Measurements from ENCODE around the gene TRMT44.

The TRMT44 gene

DNA sequence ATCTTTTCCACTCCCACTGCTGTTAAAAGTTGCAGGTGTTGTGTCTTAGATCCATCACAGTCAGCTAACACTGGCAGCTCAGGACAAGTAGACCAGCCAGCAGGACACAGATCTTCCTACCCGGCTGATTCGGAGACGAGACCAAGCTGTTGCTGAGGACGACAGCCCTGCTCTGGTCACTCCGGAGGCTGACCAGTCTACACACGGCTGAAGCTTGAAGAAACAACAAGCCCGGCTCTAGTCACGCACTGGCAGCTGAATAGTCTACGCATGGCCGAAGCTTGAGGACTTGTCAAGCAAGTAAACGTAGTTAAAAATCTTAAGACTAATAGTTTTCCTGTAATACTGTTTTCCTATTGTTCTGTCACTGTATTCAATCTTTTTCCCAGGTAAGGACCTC lies 1.8 kb upstream of the TRMT44 start:
- no peak for DNase-seq

DNA sequence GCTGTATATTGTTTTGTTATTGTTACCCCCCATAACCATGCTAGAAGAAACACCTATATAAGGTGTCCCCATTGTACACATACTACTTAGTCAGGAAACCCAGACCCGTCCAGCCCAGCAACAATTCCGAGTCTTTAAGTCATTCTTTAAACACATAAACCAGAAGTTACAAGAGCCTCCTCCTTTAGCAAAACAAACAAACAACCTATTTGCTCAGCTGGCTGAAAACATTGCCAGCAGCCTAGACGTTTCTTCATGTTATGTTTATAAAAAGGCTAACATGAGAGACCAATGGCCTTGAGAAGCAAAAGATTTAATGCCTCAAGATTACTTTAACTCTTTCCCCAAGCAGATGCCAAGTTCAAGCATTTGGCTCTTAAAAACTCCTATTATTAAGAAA lies 1.4 kb upstream of the TRMT44 start:
- no peak for DNase-seq

GRCh38 chr4:8439914-8440491 lies 574 bp upstream of the TRMT44 start:
- DNase-seq: no peak

- no peak for DNase-seq
These were observed 1.0 kb downstream of the TRMT44 start for GRCh38 chr4:8441499-8442091.

GRCh38 chr4:8442596-8443358 lies 2.2 kb downstream of the TRMT44 start:
- no peak for DNase-seq

- no peak for DNase-seq
These were observed 3.2 kb downstream of the TRMT44 start for GRCh38 chr4:8443801-8444200.

DNA sequence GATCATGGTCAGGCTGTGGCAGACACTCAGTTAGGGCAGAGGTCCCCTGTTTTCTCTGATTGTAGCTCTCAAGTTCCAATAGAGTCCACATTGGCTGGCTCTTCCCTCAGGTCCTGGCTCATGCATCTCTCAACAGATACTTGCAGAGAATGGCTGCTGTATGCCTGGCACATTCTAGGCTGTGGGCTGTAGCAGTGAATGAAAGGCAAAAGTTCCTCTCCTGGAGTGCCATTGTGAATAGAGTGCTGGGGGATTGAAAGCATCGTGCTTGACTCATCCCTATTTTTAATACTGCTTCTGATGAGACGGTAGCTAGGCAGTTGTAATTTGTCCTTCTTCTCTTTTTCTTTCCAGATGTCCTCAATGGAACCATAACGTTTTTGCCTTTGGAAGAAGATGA lies 5.5 kb downstream of the TRMT44 start:
- DNase-seq: no peak

GRCh38 chr4:8451440-8452182 lies 11.0 kb downstream of the TRMT44 start:
- no peak for DNase-seq

- no peak for DNase-seq
These were observed 13.4 kb downstream of the TRMT44 start for GRCh38 chr4:8453957-8454356.

DNA sequence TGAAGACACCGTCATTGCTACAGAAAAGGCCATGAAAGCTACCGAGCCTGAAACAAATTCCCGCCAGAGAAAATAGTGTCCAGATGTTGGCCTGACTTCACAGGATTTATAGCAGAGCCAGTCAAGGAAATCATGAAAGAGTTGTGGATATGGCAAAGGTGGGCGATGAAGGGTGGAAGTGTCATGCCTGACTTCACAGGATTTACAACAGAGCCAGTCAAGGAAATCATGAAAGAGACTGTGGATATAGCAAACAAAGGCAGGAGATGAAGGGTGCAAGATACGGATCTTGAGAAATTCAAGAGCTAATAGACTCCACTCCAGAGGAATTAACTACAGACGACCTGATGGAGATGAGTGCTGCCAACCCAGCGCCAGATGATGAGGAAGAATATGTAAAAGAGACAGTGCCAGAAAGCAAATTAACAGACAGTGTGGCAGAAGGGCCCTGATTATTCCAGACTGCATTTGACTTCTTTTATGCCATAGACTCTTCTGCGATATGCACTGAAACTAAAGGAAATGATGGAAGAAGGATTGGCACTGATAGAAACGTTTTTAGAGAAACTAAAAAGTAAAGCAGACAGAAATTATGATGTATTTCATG lies 17.2 kb downstream of the TRMT44 start:
- DNase-seq: no peak

DNA sequence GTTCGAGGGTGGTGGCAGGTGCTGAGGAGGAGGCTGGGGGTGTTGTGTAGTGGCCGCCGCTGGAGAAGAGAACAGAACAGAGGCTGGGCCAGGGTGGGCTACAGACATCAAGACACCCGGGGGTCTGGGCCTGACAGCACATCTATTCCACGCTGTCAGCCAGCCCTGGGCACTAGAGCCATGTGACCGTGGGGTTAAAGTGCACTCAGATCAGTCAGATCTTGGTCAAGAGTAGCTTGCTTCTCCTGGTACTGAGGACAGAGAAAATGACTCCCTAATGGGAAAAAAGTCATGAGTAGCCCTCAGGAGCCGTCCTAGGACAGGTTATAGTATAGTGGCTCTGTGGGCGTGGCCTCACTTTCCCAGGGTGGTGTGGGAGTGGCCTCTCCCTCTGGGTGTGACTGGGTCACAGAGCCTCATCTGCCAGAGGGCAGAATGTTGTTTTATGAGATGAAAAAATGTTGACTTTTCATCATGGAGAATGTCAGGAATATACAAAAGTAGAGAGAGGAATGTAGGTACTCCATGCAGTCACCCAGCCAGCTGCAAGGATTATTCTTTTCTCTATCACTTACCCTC lies 19.4 kb downstream of the TRMT44 start:
- DNase-seq: no peak

DNA sequence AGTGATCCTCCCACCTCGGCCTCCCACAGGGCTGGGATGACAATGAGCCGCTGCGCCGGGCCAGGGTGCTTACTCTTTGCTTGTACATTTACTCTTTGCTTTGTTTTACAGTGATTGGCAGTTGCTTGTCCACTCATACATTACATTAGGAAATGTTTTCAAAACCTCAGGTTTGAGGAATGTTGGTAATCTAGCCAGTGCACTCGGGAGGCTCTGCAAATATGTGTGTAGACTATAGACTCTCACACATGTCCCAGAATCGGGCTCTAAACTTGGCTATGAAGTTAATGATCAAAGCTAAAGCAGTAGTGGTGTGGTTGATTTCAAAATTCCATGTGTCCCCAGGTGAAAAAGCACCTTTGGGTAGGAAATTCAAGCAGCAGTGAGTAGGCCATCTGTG lies 20.5 kb downstream of the TRMT44 start:
- DNase-seq: no peak

DNA sequence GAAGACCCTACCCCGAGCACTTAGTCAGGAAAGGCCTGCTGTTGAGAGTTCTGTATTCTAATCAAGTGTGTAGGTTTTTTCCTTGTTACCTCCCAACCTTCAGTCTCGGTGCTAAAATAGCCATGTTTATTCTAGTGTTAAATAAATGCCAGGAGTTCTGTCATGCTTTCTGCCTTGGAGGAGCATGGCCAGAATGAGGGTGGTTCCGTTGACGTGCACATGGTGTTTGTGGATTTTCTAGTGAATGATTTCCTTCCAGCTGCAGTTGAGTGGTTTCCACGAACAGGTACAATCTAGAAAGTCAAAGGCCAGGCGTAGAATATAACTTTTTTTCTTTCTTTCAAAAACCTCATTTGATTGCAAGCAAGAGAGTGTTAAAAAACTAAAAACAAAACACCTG lies 21.0 kb downstream of the TRMT44 start:
- DNase-seq: no peak

DNA sequence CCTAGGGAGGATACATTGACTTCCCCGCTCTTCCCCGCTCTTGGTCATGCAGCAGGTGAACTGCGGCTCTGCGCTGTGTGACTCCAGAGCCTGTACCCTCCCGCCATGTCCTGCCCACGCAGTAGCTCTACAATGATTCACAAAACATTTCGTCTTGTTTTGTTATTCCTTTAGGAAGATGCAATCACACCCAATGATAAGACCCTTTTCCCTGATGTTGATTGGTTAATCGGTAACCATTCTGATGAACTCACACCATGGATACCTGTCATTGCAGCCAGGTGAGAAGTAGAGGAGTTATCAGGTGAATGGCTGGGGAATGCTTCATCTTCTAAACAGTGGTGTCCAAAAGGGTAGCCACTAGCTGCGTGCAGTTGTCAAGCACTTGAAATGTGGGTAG lies 23.2 kb downstream of the TRMT44 start:
- no peak for DNase-seq

DNA sequence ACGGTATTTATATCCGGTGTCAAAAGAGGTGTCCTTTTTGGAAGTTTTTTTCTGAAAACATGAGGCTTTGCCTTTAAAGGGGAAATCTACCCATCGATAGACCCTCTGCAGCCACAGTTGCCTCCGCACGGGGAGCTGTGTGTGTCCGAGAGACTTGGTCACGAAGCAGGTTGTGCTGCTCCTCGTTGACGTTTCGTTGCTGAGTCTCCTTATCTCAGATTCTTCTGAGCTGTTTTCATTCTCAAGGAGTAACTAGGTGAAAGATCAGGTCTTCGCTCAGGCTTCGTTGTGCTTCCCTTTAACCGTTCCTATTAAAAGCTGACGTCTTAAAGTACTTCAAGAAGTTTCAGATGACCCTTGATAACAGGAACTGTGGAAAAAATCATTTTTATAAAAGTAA lies 23.8 kb downstream of the TRMT44 start:
- DNase-seq: no peak

GRCh38 chr4:8465615-8466611 lies 25.3 kb downstream of the TRMT44 start:
- no peak for DNase-seq

DNA sequence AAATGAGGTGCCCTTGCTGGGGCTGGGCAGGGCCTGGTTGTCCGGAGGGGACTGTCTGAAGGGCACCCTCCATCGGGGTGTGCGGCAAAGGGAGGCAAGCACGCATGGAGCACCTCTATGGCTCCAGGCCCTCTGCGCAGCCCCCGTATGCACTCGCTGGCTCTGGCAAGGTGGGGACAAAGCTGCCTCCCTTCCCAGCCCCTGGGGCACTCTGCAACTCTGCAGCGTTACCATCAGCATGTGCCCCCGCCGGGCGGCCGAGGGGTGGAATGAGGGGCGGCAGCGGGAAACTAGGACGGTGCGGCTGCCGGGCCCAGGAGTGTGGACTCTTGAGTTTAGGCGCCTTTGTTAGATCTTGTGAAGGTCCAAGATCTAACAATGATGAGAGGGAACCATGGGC lies 26.4 kb downstream of the TRMT44 start:
- DNase-seq: no peak

DNA sequence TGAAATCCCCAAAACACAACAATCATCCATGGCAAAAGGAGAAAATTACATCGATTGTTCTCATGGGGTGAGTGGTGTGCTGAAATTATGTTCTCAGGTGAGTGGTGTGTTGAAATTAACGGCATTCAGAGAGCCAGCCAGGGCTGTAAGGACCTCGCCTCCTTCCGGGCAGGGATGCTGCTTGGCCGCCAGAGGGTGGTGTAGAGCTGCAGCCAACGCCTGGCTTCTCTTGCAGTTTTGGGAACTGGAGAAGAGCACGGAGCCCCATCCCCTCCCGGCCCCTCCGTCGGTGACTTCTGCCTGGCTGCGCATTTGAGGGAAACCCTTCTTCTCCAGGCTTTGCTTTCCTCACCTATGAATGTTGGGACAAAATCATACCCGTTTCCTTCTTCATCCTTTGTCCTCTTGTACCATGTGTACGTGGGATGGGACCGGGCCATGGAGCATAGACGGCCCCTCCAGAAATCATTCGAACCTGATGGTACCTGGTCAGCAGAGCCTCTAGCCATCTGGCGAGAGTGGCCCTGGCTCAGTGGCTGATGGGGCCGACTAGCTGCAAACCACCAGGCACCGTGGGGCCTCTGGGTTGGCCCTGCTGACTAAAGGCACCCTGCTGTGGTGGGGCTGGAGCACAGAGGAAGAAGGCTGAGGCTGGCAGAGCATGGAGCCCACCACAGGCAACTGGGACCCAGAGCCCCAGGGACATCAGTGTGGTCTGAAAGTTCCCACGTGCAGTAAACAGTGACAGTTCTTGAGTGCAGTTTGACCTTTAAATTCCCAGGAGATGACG lies 28.4 kb downstream of the TRMT44 start:
- no peak for DNase-seq

DNA sequence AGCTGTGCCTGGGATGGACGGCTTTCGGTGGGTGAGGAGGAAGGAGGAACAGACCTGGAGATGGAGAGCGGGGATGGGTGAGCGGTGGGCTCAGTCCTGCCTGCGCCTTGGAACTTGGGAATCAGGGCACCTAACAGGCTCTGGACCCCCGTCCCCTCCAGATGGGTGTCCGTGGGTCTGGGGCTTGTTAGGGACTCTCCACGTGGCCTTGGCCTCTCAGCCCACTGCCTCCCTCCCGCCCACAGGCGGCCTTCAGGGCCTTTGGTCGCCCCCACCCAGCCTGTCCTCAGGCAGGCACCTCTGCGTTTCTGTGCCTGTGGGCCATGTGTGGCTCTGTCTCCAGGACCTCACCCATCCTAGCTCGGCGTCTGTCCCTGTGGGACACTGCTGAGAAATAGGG lies 29.0 kb downstream of the TRMT44 start:
- DNase-seq: no peak

DNA sequence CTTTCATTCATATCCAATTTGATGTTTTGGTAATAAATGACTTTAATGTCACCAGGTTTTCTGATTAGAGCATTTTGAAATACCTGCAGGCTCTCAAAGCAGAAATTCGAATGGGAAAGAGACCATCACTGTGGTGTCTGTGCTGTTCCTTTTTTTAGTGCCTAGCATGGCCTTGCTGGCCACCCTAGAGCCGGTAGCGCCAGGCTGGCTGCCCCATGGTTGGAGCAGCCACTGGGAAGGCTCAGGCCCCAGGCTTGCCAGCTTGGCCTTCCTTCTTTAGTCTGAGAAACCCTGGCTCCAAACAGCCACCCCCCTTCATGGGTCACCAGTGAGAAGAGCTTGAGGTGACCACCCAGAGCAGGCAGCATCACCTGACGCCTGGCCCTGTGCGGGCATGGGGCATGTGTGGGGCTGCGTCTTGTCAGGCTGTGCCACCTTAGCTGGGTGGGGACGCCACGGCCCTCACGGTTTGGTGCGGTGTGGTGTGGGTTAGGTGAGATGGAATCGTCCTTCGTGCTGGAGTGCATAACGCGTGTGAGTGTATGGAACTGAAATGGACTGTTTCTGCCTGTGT lies 30.0 kb downstream of the TRMT44 start:
- DNase-seq: no peak

Data from NCI-H774 (cell line).